Breast epithelium (tissue), 4 donors: ENCODE data around the gene PCYT1B. TPM values are rescaled to one million over a fixed set of nuclear protein-coding genes. Genes with fewer than 3 reads are reported as not detected.

ENCODE experiments used
- DNase-seq, 2 donors: peaks; one replicate each; pipeline ENCODE4 v3.0.0-alpha.2; 2019; ENCODE audit warnings: low spot score in 2 of 2
- H3K27ac ChIP-seq, 2 donors: fragments of 200-600 bp; sonication (generic) in 1 of 2; one replicate each; pipeline ENCODE4 v1.5.1; 2016 to 2019; ENCODE audit warnings: mild to moderate bottlenecking in 1 of 2
- H3K27me3 ChIP-seq, 2 donors: fragments of 200-600 bp; sonication (generic) in 1 of 2; one replicate each; pipeline versions ENCODE4 v1.5.1 to v1.6.0; 2017 to 2019; ENCODE audit warnings: control low read depth in 1 of 2, mild to moderate bottlenecking in 1 of 2
- H3K36me3 ChIP-seq: fragments of 200-600 bp; one replicate; pipeline ENCODE4 v1.5.1; 2019
- H3K4me1 ChIP-seq, 2 donors: fragments of 200-600 bp; sonication (generic); one replicate each; pipeline ENCODE4 v1.5.1; 2016 to 2019; ENCODE audit warnings: control low read depth in 1 of 2
- H3K4me3 ChIP-seq, 3 donors: fragments of 200-600 bp; sonication (generic); 1 replicate in 2 of 3; 2 replicates in 1 of 3; pipeline ENCODE4 v1.5.1; 2016 to 2019; ENCODE audit warnings: mild to moderate bottlenecking in 3 of 3, moderate library complexity in 2 of 3
- H3K9me3 ChIP-seq, 2 donors: fragments of 200-600 bp; sonication (generic) in 1 of 2; one replicate each; pipeline ENCODE4 v1.5.1; 2016 to 2019; ENCODE audit warnings: control low read depth in 1 of 2
- CTCF ChIP-seq, 3 donors: fragments of 450-650 bp; IDR thresholded peaks; one replicate each; pipeline ENCODE4 v1.5.1; 2016 to 2017; ENCODE audit warnings: antibody characterized with exemption in 3 of 3, mild to moderate bottlenecking in 3 of 3, moderate library complexity in 3 of 3
- POLR2A ChIP-seq: fragments of 450-650 bp; IDR thresholded peaks from one replicate; pipeline ENCODE4 v1.6.1; 2016; ENCODE audit warnings: antibody characterized with exemption, mild to moderate bottlenecking, moderate library complexity
- POLR2AphosphoS5 ChIP-seq, 3 donors: sonication (generic); formaldehyde crosslinking; IDR thresholded peaks; one replicate each; pipeline ENCODE4 v1.6.1; 2017; ENCODE audit warnings: antibody characterized with exemption in 3 of 3
- intact Hi-C: fragments of 100-400 bp; cut with DNase I; formaldehyde crosslinking; loops from one replicate; pipeline ENCODE4 v1.15.1; 2023; ENCODE audit warnings: low total_unique reads
- total RNA-seq, 3 donors: library from RNA; depleted of rRNA; stranded (reverse); fragments of >200 nt; gene quantifications; one replicate each; pipeline ENCODE4 v1.1.0, GENCODE V29; 2016

PCYT1B gene
- total RNA-seq, 3 donors from 2014 or later, result 0.16 to 0.73 (median 0.33) TPM

GRCh38 chrX:24594501-24594900, 52.6 kb downstream of the PCYT1B start:
- no peak for DNase-seq
- TF ChIP-seq POLR2A (no peak), CTCF (IDR thresholded peaks at IDR 0.05) (no peak), POLR2AphosphoS5 (IDR thresholded peaks at IDR 0.05) (no peak)
- H3K9me3 ChIP-seq, result no peaks in the 10 kb centered on the region

GRCh38 chrX:24590111-24590510, 57.0 kb downstream of the PCYT1B start:
- DNase-seq, result no peak
- Histone ChIP-seq H3K36me3 (no peaks in the 10 kb centered on the region), H3K27ac (no peak overlapping the region), H3K9me3 (no peaks in the 10 kb centered on the region), H3K4me3 (no peak overlapping the region), H3K27me3 (peaks cover 0 to 32% of the 10 kb centered on the region in 2 donors), H3K4me1 (no peaks in the 10 kb centered on the region)
- intact Hi-C loops, result no loop called here
- TF ChIP-seq CTCF (IDR thresholded peaks at IDR 0.05) (no peak), POLR2AphosphoS5 (IDR thresholded peaks at IDR 0.05) (no peak), POLR2A (no peak)

More at GRCh38 chrX:24594501-24594900, 52.6 kb downstream of the PCYT1B start:
- intact Hi-C loops, result no loop called here
- Histone ChIP-seq H3K36me3 (no peaks in the 10 kb centered on the region), H3K27ac (no peak overlapping the region), H3K4me1 (no peaks in the 10 kb centered on the region), H3K27me3 (peaks cover 0 to 24% of the 10 kb centered on the region in 2 donors), H3K4me3 (no peak overlapping the region)

- H3K27me3 ChIP-seq, result peaks cover 0 to 29% of the 10 kb centered on the region in 2 donors
- H3K36me3 ChIP-seq, result no peaks in the 10 kb centered on the region
- intact Hi-C loops, result no loop called here
- H3K4me3 ChIP-seq, result no peak overlapping the region
- TF ChIP-seq POLR2A (no peak), POLR2AphosphoS5 (IDR thresholded peaks at IDR 0.05) (no peak), CTCF (IDR thresholded peaks at IDR 0.05) (no peak)
- H3K27ac ChIP-seq, result no peak overlapping the region
- H3K4me1 ChIP-seq, result no peaks in the 10 kb centered on the region
- no peak for DNase-seq
- H3K9me3 ChIP-seq, result no peaks in the 10 kb centered on the region
Observed at GRCh38 chrX:24577091-24577490, 70.1 kb downstream of the PCYT1B start.

- Histone ChIP-seq H3K27ac (no peak overlapping the region), H3K9me3 (no peaks in the 10 kb centered on the region), H3K4me1 (no peaks in the 10 kb centered on the region), H3K4me3 (no peak overlapping the region), H3K27me3 (peaks cover 0 to 17% of the 10 kb centered on the region in 2 donors), H3K36me3 (no peaks in the 10 kb centered on the region)
- no peak for TF ChIP-seq CTCF (IDR thresholded peaks at IDR 0.05)
- no peak for TF ChIP-seq POLR2A
- no peak for TF ChIP-seq POLR2AphosphoS5 (IDR thresholded peaks at IDR 0.05)
- intact Hi-C loops, result no loop called here
- DNase-seq, result no peak
Observed at GRCh38 chrX:24575496-24575895, 71.7 kb downstream of the PCYT1B start.

GRCh38 chrX:24574743-24575142, 72.4 kb downstream of the PCYT1B start:
- Histone ChIP-seq H3K36me3 (no peaks in the 10 kb centered on the region), H3K27me3 (peaks cover 0 to 17% of the 10 kb centered on the region in 2 donors), H3K4me3 (no peak overlapping the region), H3K9me3 (no peaks in the 10 kb centered on the region), H3K27ac (no peak overlapping the region), H3K4me1 (no peaks in the 10 kb centered on the region)
- intact Hi-C loops, result no loop called here
- no peak for TF ChIP-seq POLR2AphosphoS5 (IDR thresholded peaks at IDR 0.05)
- no peak for DNase-seq

GRCh38 chrX:24567169-24567568, 80.0 kb downstream of the PCYT1B start:
- Histone ChIP-seq H3K36me3 (no peaks in the 10 kb centered on the region), H3K9me3 (no peaks in the 10 kb centered on the region), H3K27me3 (peaks cover 0 to 33% of the 10 kb centered on the region in 2 donors), H3K4me3 (no peak overlapping the region), H3K4me1 (no peaks in the 10 kb centered on the region), H3K27ac (no peak overlapping the region)
- intact Hi-C loops, result no loop called here
- TF ChIP-seq POLR2A, result no peak
- TF ChIP-seq CTCF (IDR thresholded peaks at IDR 0.05), result no peak
- TF ChIP-seq POLR2AphosphoS5 (IDR thresholded peaks at IDR 0.05), result no peak
- DNase-seq, result no peak
